Caco-2 (cell line): ENCODE results near the gene CGRRF1. TPM values are rescaled to one million over a fixed set of nuclear protein-coding genes. Genes with fewer than 3 reads are reported as not detected.

Source experiments
- BruUV-seq: library from RNA; stranded (reverse); fragments of 400-500 nt; replicated peaks from 2 replicates; lab custom pipeline; 2021; lab: Mats Ljungman, UMichigan
- CTCF ChIA-PET: fragments of 300-600 bp; sonication (Branson Sonifier 250); formaldehyde crosslinking; loops from one replicate; lab custom pipeline; 2022; ENCODE audit warnings: antibody characterized with exemption; lab: Charles Lee
- POLR2A ChIA-PET: fragments of 300-600 bp; sonication (Branson Sonifier 250); formaldehyde crosslinking; loops from one replicate; lab custom pipeline; 2022; ENCODE audit warnings: antibody characterized with exemption; lab: Charles Lee
- DNase-seq, 2 experiments: peaks; one replicate each; pipeline versions ENCODE4 v3.0.0 to v3.0.0-alpha.2; 2020 to 2022
- H3K27me3 ChIP-seq: replicated peaks from 2 replicates; pipeline ENCODE4 v1.6.0; 2011; ENCODE audit warnings: low read length; ENCODE audit not compliant: control insufficient read depth, insufficient read depth
- H3K36me3 ChIP-seq: 2 replicates; pipeline ENCODE4 v1.5.1; 2011; ENCODE audit warnings: low read length; ENCODE audit not compliant: control insufficient read depth, insufficient read depth
- H3K4me1 ChIP-seq: fragments of 250-450 bp; sonication (Bioruptor Pico); 2 replicates; pipeline ENCODE4 v1.5.1; 2020; ENCODE audit warnings: mild to moderate bottlenecking
- H3K4me3 ChIP-seq: 2 replicates; pipeline ENCODE4 v1.5.1; 2011; ENCODE audit warnings: low read depth, mild to moderate bottlenecking, control low read depth, low read length
- H3K9me3 ChIP-seq: fragments of 250-450 bp; sonication (Bioruptor Pico); 2 replicates; pipeline ENCODE4 v1.5.1; 2020; ENCODE audit warnings: mild to moderate bottlenecking, moderate library complexity
- H3K27ac Mint-ChIP-seq: one replicate; pipeline ENCODE4 v1.8.0; 2022; ENCODE audit warnings: mixed read lengths; ENCODE audit not compliant: unreplicated experiment
- H3K27me3 Mint-ChIP-seq: one replicate; pipeline ENCODE4 v1.8.0; 2022; ENCODE audit warnings: mixed read lengths; ENCODE audit not compliant: insufficient read depth, unreplicated experiment
- H3K36me3 Mint-ChIP-seq: one replicate; pipeline ENCODE4 v1.8.0; 2022; ENCODE audit warnings: mild to moderate bottlenecking, mixed read lengths; ENCODE audit not compliant: insufficient read depth, unreplicated experiment
- H3K4me1 Mint-ChIP-seq: one replicate; pipeline ENCODE4 v1.8.0; 2022; ENCODE audit warnings: low read depth, mixed read lengths; ENCODE audit not compliant: unreplicated experiment
- H3K4me3 Mint-ChIP-seq: one replicate; pipeline ENCODE4 v1.8.0; 2022; ENCODE audit warnings: mild to moderate bottlenecking, moderate library complexity, mixed read lengths; ENCODE audit not compliant: unreplicated experiment
- H3K9me3 Mint-ChIP-seq: one replicate; pipeline ENCODE4 v1.8.0; 2022; ENCODE audit warnings: mixed read lengths; ENCODE audit not compliant: unreplicated experiment
- CTCF ChIP-seq, 2 experiments: fragments of 200-600 bp in 1 of 2; IDR thresholded peaks; 1 replicate in 1 of 2; 2 replicates in 1 of 2; pipeline versions ENCODE4 v1.5.1 to v1.8.0; 2011 to 2022; ENCODE audit warnings: antibody characterized with exemption in 1 of 2, control low read depth in 1 of 2, inconsistent platforms in 1 of 2, low read depth in 1 of 2, low read length in 1 of 2, mild to moderate bottlenecking in 1 of 2, moderate library complexity in 1 of 2; ENCODE audit not compliant: insufficient read depth in 1 of 2, severe bottlenecking in 1 of 2, unreplicated experiment in 1 of 2
- intact Hi-C: fragments of 100-400 bp; cut with micrococcal nuclease; formaldehyde crosslinking; loops from one replicate; pipeline ENCODE4 v1.10.0; 2022; ENCODE audit not compliant: unreplicated experiment
- total RNA-seq: library from RNA; stranded (reverse); gene quantifications from 2 replicates; pipeline ENCODE4 v1.2.3, GENCODE V29; 2022

The CGRRF1 gene
- total RNA-seq, 1 experiment from 2014 or later = 12.3 TPM

- POLR2A ChIA-PET = no interaction called here
- Mint-ChIP-seq H3K27me3 (no peaks in the 10 kb centered on the region), H3K4me3 (no peak overlapping the region), H3K4me1 (peaks cover 9% of the 10 kb centered on the region), H3K36me3 (no peaks in the 10 kb centered on the region), H3K9me3 (peaks cover 12% of the 10 kb centered on the region), H3K27ac (no peak overlapping the region)
- no peaks in the 10 kb centered on the region for H3K36me3 ChIP-seq
- H3K4me1 ChIP-seq = peaks cover 11% of the 10 kb centered on the region
- no TSS peak for BruUV-seq
- DNase-seq = no peak
- TF ChIP-seq CTCF (IDR thresholded peaks at IDR 0.05; ENCODE audit: insufficient read depth in 1 of 2, low read depth in 1 of 2, low read length in 1 of 2, severe bottlenecking in 1 of 2, unreplicated experiment in 1 of 2) = no peak
- no peaks in the 10 kb centered on the region for H3K27me3 ChIP-seq
- no peak overlapping the region for H3K4me3 ChIP-seq
- intact Hi-C loops = no loop called here
- no peaks in the 10 kb centered on the region for H3K9me3 ChIP-seq
- CTCF ChIA-PET = no interaction called here
Observed at GRCh38 chr14:54500744-54501143, 9.0 kb upstream of the CGRRF1 start.

GRCh38 chr14:54501480-54501879, 8.2 kb upstream of the CGRRF1 start:
- TF ChIP-seq CTCF (IDR thresholded peaks at IDR 0.05; ENCODE audit: insufficient read depth in 1 of 2, low read depth in 1 of 2, low read length in 1 of 2, severe bottlenecking in 1 of 2, unreplicated experiment in 1 of 2) = no peak
- no peak overlapping the region for H3K4me3 Mint-ChIP-seq
- no peak for DNase-seq
- H3K27ac Mint-ChIP-seq = no peak overlapping the region
- no peaks in the 10 kb centered on the region for H3K36me3 Mint-ChIP-seq
- no peak overlapping the region for H3K4me3 ChIP-seq
- no peaks in the 10 kb centered on the region for H3K27me3 ChIP-seq
- intact Hi-C loops = no loop called here
- no peaks in the 10 kb centered on the region for H3K36me3 ChIP-seq
- CTCF ChIA-PET = interaction anchor here (0.7 kb wide), 1 partner anchor 151 kb away, joined by 13 read pairs; no protein-coding TSS in a partner anchor
- no TSS peak for BruUV-seq
- peaks cover 11% of the 10 kb centered on the region for H3K4me1 ChIP-seq
- peaks cover 9% of the 10 kb centered on the region for H3K4me1 Mint-ChIP-seq
- H3K27me3 Mint-ChIP-seq = no peaks in the 10 kb centered on the region
- H3K9me3 Mint-ChIP-seq = peaks cover 12% of the 10 kb centered on the region
- no peaks in the 10 kb centered on the region for H3K9me3 ChIP-seq
- POLR2A ChIA-PET = no interaction called here

GRCh38 chr14:54502602-54503001, 7.1 kb upstream of the CGRRF1 start:
- H3K4me3 ChIP-seq = no peak overlapping the region
- Mint-ChIP-seq H3K27ac (no peak overlapping the region), H3K36me3 (no peaks in the 10 kb centered on the region), H3K9me3 (peaks cover 12% of the 10 kb centered on the region), H3K27me3 (peaks cover 2% of the 10 kb centered on the region), H3K4me3 (no peak overlapping the region), H3K4me1 (peaks cover 9% of the 10 kb centered on the region)
- H3K4me1 ChIP-seq = peaks cover 6% of the 10 kb centered on the region
- BruUV-seq = no TSS peak
- TF ChIP-seq CTCF (IDR thresholded peaks at IDR 0.05; ENCODE audit: insufficient read depth in 1 of 2, low read depth in 1 of 2, low read length in 1 of 2, severe bottlenecking in 1 of 2, unreplicated experiment in 1 of 2) = no peak
- no peaks in the 10 kb centered on the region for H3K9me3 ChIP-seq
- H3K36me3 ChIP-seq = no peaks in the 10 kb centered on the region
- POLR2A ChIA-PET = no interaction called here
- intact Hi-C loops = no loop called here
- CTCF ChIA-PET = interaction anchor here (1.6 kb wide), 1 partner anchor 271 kb away, joined by 4 read pairs; no protein-coding TSS in a partner anchor
- H3K27me3 ChIP-seq = no peaks in the 10 kb centered on the region
- no peak for DNase-seq
